Right lobe of liver (tissue), 6 donors: Measurements from ENCODE around the gene PCMTD2. TPM values are rescaled to one million over a fixed set of nuclear protein-coding genes. Genes with fewer than 3 reads are reported as not detected.
A peak's percentile ranks its signal among the peaks of the same experiment; 100 is the strongest.

Experiments used
- ATAC-seq, 4 donors: fragments of 200-7000 bp; cut with Tn5 transposase; one replicate each; pipeline ENCODE4 v1.9.1; 2020; ENCODE audit warnings: mild to moderate bottlenecking in 4 of 4, moderate library complexity in 4 of 4
- DNase-seq, 3 donors: peaks; one replicate each; pipeline ENCODE4 v3.0.0-alpha.2; 2020
- H3K27ac ChIP-seq, 3 donors: fragments of 200-600 bp; one replicate each; pipeline ENCODE4 v1.8.0; 2022
- H3K27me3 ChIP-seq, 2 donors: fragments of 200-600 bp; one replicate each; pipeline ENCODE4 v1.8.0; 2022
- H3K36me3 ChIP-seq, 4 donors: fragments of 200-600 bp; sonication (generic) in 1 of 4; one replicate each; pipeline versions ENCODE4 v1.5.1 to v1.8.0; 2017 to 2022; ENCODE audit warnings: control low read depth in 1 of 4
- H3K4me1 ChIP-seq, 4 donors: fragments of 200-600 bp; sonication (generic) in 1 of 4; one replicate each; pipeline versions ENCODE4 v1.5.1 to v1.8.0; 2017 to 2022; ENCODE audit warnings: control low read depth in 1 of 4
- H3K4me3 ChIP-seq, 3 donors: fragments of 200-600 bp; one replicate each; pipeline ENCODE4 v1.8.0; 2022
- H3K9me3 ChIP-seq, 4 donors: fragments of 200-600 bp; sonication (generic) in 1 of 4; one replicate each; pipeline versions ENCODE4 v1.5.1 to v1.8.0; 2017 to 2022; ENCODE audit warnings: control low read depth in 1 of 4
- CTCF ChIP-seq, 4 donors: fragments of 200-600 bp in 3 of 4; fragments of 450-650 bp in 1 of 4; IDR thresholded peaks; one replicate each; pipeline versions ENCODE4 v1.5.1 to v1.8.0; 2016 to 2022; ENCODE audit warnings: antibody characterized with exemption in 4 of 4, mild to moderate bottlenecking in 2 of 4
- POLR2A ChIP-seq: fragments of 450-650 bp; IDR thresholded peaks from one replicate; pipeline ENCODE4 v1.6.1; 2017; ENCODE audit warnings: antibody characterized with exemption, mild to moderate bottlenecking
- WGBS: methylation state at CpG from one replicate; pipeline ENCODE4 v1.1.6; 2018; ENCODE audit warnings: low coverage, low lambda C conversion rate; ENCODE audit not compliant: insufficient coverage; ENCODE audit errors: missing lambda C conversion rate; 5-methylcytosine and 5-hydroxymethylcytosine counted together
- intact Hi-C, 2 donors: fragments of 100-400 bp; cut with DNase I; formaldehyde crosslinking; loops; one replicate each; pipeline versions ENCODE4 v1.11.2 to v1.14.1; 2022
- total RNA-seq, 6 experiments: library from RNA; depleted of rRNA in 2 of 6; stranded (reverse); fragments of >200 nt in 2 of 6; fragmentation: NEBNext Ultra II Directional in 3 of 6; extraction: Animal tissue kit (Norgen Biotek cat#: 25700) in 3 of 6; gene quantifications; one replicate each; pipeline versions ENCODE4 v1.1.0 to v1.2.4, GENCODE V29; 2016 to 2023
- donor health status: DM: no; HTN: yes; CAD: no.
- donor health status: DM: no; HTN: no; CAD: no.
- donor health status: DM: no; HTN: no; CAD: no.
- donor health status: DM: no; HTN: yes; CAD: no.
- donor health status: DM: no; HTN: yes; CAD: no.

Gene PCMTD2
- total RNA-seq, 6 experiments from 2014 or later = 24.5 to 39.7 (median 28.6) TPM

- intact Hi-C loops = no loop called here
- no peak for TF ChIP-seq CTCF (IDR thresholded peaks at IDR 0.05)
- TF ChIP-seq POLR2A = no peak
- no peak overlapping the region for H3K4me3 ChIP-seq
- H3K9me3 ChIP-seq = no peaks in the 10 kb centered on the region
- DNase-seq (peak in 2 of 3 donors; percentile 58 to 69), ATAC-seq (peak in 3 of 4 donors; percentile 14 to 64 (median 50))
- H3K36me3 ChIP-seq = no peaks in the 10 kb centered on the region
- 29% methylated on average over 5 of the region's 27 CpGs for WGBS
- peak overlapping the region; percentile 6 to 41 (median 37) for H3K27ac ChIP-seq
- no peaks in the 10 kb centered on the region for H3K27me3 ChIP-seq
- peaks cover 0 to 44% (median 18%) of the 10 kb centered on the region in 4 donors for H3K4me1 ChIP-seq
Observed at GRCh38 chr20:64236137-64237088, 19.1 kb upstream of the PCMTD2 start.

GRCh38 chr20:64237316-64237715 is 18.2 kb upstream of the PCMTD2 start:
- Histone ChIP-seq H3K27me3 (no peaks in the 10 kb centered on the region), H3K9me3 (no peaks in the 10 kb centered on the region), H3K36me3 (no peaks in the 10 kb centered on the region), H3K27ac (peak overlapping the region; percentile 6 to 68 (median 41)), H3K4me3 (no peak overlapping the region), H3K4me1 (peaks cover 0 to 51% (median 23%) of the 10 kb centered on the region in 4 donors)
- DNase-seq (peak in 2 of 3 donors; percentile 22 to 56), ATAC-seq (no peak)
- intact Hi-C loops = no loop called here
- TF ChIP-seq CTCF (IDR thresholded peaks at IDR 0.05) = no peak
- TF ChIP-seq POLR2A = no peak
- 86% methylated on average over 3 of the region's 17 CpGs for WGBS

GRCh38 chr20:64238115-64238825 is 17.3 kb upstream of the PCMTD2 start:
- peak overlapping the region; percentile 60 to 68 (median 68) for H3K27ac ChIP-seq
- no peak overlapping the region for H3K4me3 ChIP-seq
- intact Hi-C loops = no loop called here
- H3K27me3 ChIP-seq = no peaks in the 10 kb centered on the region
- H3K9me3 ChIP-seq = no peaks in the 10 kb centered on the region
- H3K36me3 ChIP-seq = no peaks in the 10 kb centered on the region
- 28% methylated on average over 5 of the region's 11 CpGs for WGBS
- ATAC-seq (peak; percentile 66 to 79 (median 76)), DNase-seq (peak; percentile 38 to 76 (median 68))
- TF ChIP-seq POLR2A (peak; percentile 33), CTCF (IDR thresholded peaks at IDR 0.05) (no peak)
- peaks cover 0 to 57% (median 27%) of the 10 kb centered on the region in 4 donors for H3K4me1 ChIP-seq

GRCh38 chr20:64238851-64239387 is 16.6 kb upstream of the PCMTD2 start:
- no peaks in the 10 kb centered on the region for H3K9me3 ChIP-seq

More at GRCh38 chr20:64238851-64239387, 16.6 kb upstream of the PCMTD2 start:
- intact Hi-C loops = no loop called here
- H3K4me3 ChIP-seq = no peak overlapping the region
- peaks cover 0 to 52% (median 27%) of the 10 kb centered on the region in 4 donors for H3K4me1 ChIP-seq
- 82% methylated on average over 3 of the region's 7 CpGs for WGBS
- H3K27me3 ChIP-seq = no peaks in the 10 kb centered on the region
- DNase-seq = peak in 2 of 3 donors; percentile 12 to 39
- ATAC-seq = no peak
- no peak for TF ChIP-seq CTCF (IDR thresholded peaks at IDR 0.05)
- no peak for TF ChIP-seq POLR2A
- H3K27ac ChIP-seq = peak overlapping the region; percentile 58 to 68 (median 60)
- H3K36me3 ChIP-seq = no peaks in the 10 kb centered on the region
